ENCODE data around the gene GGNBP2. TPM values are rescaled to one million over a fixed set of nuclear protein-coding genes. Genes with fewer than 3 reads are reported as not detected.

The GGNBP2 gene
- total and polyA plus RNA-seq, 2 donors, result 55.5 to 119 TPM

- no peaks in the 10 kb centered on the region for H3K9me3 ChIP-seq (ENCODE audit: control insufficient read depth in 2 of 2, insufficient read depth in 1 of 2, low read length in 1 of 2)
- DNase-seq (ENCODE audit: low read depth in 6 of 9, low spot score in 9 of 9), result no peak
- 98% methylated on average over 7 of the region's 7 CpGs for whole genome bisulfite sequencing
- no peaks in the 10 kb centered on the region for H3K4me1 ChIP-seq (ENCODE audit: control insufficient read depth in 2 of 2, insufficient read depth in 2 of 2, low read length in 2 of 2)
- no peaks in the 10 kb centered on the region for H3K27me3 ChIP-seq (ENCODE audit: control insufficient read depth in 2 of 2, insufficient read depth in 1 of 2, low read length in 1 of 2)
- H3K36me3 ChIP-seq (ENCODE audit: control insufficient read depth in 2 of 2, insufficient read depth in 2 of 2, low read length in 1 of 2), result peaks cover 37 to 58% of the 10 kb centered on the region in 2 donors
- H3K4me3 ChIP-seq (ENCODE audit: low read length in 2 of 2), result no peak overlapping the region
- no peak overlapping the region for H3K27ac ChIP-seq (ENCODE audit: low read depth in 1 of 2, low read length in 1 of 2)
Measured at GRCh38 chr17:36527621-36528250, 17.0 kb upstream of the GGNBP2 start.

GRCh38 chr17:36529121-36529520 lies 15.6 kb upstream of the GGNBP2 start:
- H3K4me1 ChIP-seq (ENCODE audit: control insufficient read depth in 2 of 2, insufficient read depth in 2 of 2, low read length in 2 of 2), result peaks cover 0 to 3% of the 10 kb centered on the region in 2 donors
- DNase-seq (ENCODE audit: low read depth in 6 of 9, low spot score in 9 of 9), result no peak
- H3K9me3 ChIP-seq (ENCODE audit: control insufficient read depth in 2 of 2, insufficient read depth in 1 of 2, low read length in 1 of 2), result no peaks in the 10 kb centered on the region
- H3K4me3 ChIP-seq (ENCODE audit: low read length in 2 of 2), result no peak overlapping the region
- H3K36me3 ChIP-seq (ENCODE audit: control insufficient read depth in 2 of 2, insufficient read depth in 2 of 2, low read length in 1 of 2), result peaks cover 37 to 62% of the 10 kb centered on the region in 2 donors
- no peaks in the 10 kb centered on the region for H3K27me3 ChIP-seq (ENCODE audit: control insufficient read depth in 2 of 2, insufficient read depth in 1 of 2, low read length in 1 of 2)
- no peak overlapping the region for H3K27ac ChIP-seq (ENCODE audit: low read depth in 1 of 2, low read length in 1 of 2)

GRCh38 chr17:36532435-36532975 lies 12.2 kb upstream of the GGNBP2 start:
- H3K9me3 ChIP-seq (ENCODE audit: control insufficient read depth in 2 of 2, insufficient read depth in 1 of 2, low read length in 1 of 2), result no peaks in the 10 kb centered on the region
- WGBS, result 95% methylated on average over 2 of the region's 2 CpGs
- H3K27ac ChIP-seq (ENCODE audit: low read depth in 1 of 2, low read length in 1 of 2), result no peak overlapping the region
- peaks cover 0 to 11% of the 10 kb centered on the region in 2 donors for H3K4me1 ChIP-seq (ENCODE audit: control insufficient read depth in 2 of 2, insufficient read depth in 2 of 2, low read length in 2 of 2)
- H3K4me3 ChIP-seq (ENCODE audit: low read length in 2 of 2), result no peak overlapping the region
- DNase-seq (ENCODE audit: low read depth in 6 of 9, low spot score in 9 of 9), result no peak
- no peaks in the 10 kb centered on the region for H3K27me3 ChIP-seq (ENCODE audit: control insufficient read depth in 2 of 2, insufficient read depth in 1 of 2, low read length in 1 of 2)
- H3K36me3 ChIP-seq (ENCODE audit: control insufficient read depth in 2 of 2, insufficient read depth in 2 of 2, low read length in 1 of 2), result peaks cover 16 to 40% of the 10 kb centered on the region in 2 donors

GRCh38 chr17:36533935-36534839 lies 10.5 kb upstream of the GGNBP2 start:
- no peaks in the 10 kb centered on the region for H3K27me3 ChIP-seq (ENCODE audit: control insufficient read depth in 2 of 2, insufficient read depth in 1 of 2, low read length in 1 of 2)
- H3K4me3 ChIP-seq (ENCODE audit: low read length in 2 of 2), result peak overlapping the region; percentile 94 to 98
- H3K9me3 ChIP-seq (ENCODE audit: control insufficient read depth in 2 of 2, insufficient read depth in 1 of 2, low read length in 1 of 2), result no peaks in the 10 kb centered on the region
- WGBS, result 13% methylated on average over 48 of the region's 48 CpGs
- DNase-seq (ENCODE audit: low read depth in 6 of 9, low spot score in 9 of 9), result peak in 5 of 9 donors; percentile 12 to 70 (median 41)
- peaks cover 7 to 35% of the 10 kb centered on the region in 2 donors for H3K36me3 ChIP-seq (ENCODE audit: control insufficient read depth in 2 of 2, insufficient read depth in 2 of 2, low read length in 1 of 2)
- H3K27ac ChIP-seq (ENCODE audit: low read depth in 1 of 2, low read length in 1 of 2), result peak overlapping the region; percentile 96 to 99
- peaks cover 0 to 11% of the 10 kb centered on the region in 2 donors for H3K4me1 ChIP-seq (ENCODE audit: control insufficient read depth in 2 of 2, insufficient read depth in 2 of 2, low read length in 2 of 2)

- Histone ChIP-seq H3K36me3 (ENCODE audit: control insufficient read depth in 2 of 2, insufficient read depth in 2 of 2, low read length in 1 of 2) (peaks cover 7 to 32% of the 10 kb centered on the region in 2 donors), H3K9me3 (ENCODE audit: control insufficient read depth in 2 of 2, insufficient read depth in 1 of 2, low read length in 1 of 2) (no peaks in the 10 kb centered on the region), H3K4me3 (ENCODE audit: low read length in 2 of 2) (peak within 1 kb of the TSS; percentile 94 to 98), H3K27ac (ENCODE audit: low read depth in 1 of 2, low read length in 1 of 2) (peak within 1 kb of the TSS; percentile 96 to 99), H3K4me1 (ENCODE audit: control insufficient read depth in 2 of 2, insufficient read depth in 2 of 2, low read length in 2 of 2) (peaks cover 0 to 11% of the 10 kb centered on the region in 2 donors), H3K27me3 (ENCODE audit: control insufficient read depth in 2 of 2, insufficient read depth in 1 of 2, low read length in 1 of 2) (no peaks in the 10 kb centered on the region)
- peak in 8 of 9 donors; percentile 55 to 90 (median 74) for DNase-seq (ENCODE audit: low read depth in 6 of 9, low spot score in 9 of 9)
- under 1% methylated on average over 83 of the region's 83 CpGs for whole genome bisulfite sequencing
Measured at GRCh38 chr17:36534840-36535668, 9.7 kb upstream of the GGNBP2 start, which contains the start of the genes MYO19 and PIGW. Gene MYO19, minus strand, starts transcription at chr17:36534868. Its CDS starts 2,330 bp downstream, at chr17:36532538. Gene PIGW, plus strand, starts transcription at chr17:36534987. Its CDS starts 2,115 bp downstream, at chr17:36537102.

- Histone ChIP-seq H3K4me1 (ENCODE audit: control insufficient read depth in 2 of 2, insufficient read depth in 2 of 2, low read length in 2 of 2) (peaks cover 0 to 11% of the 10 kb centered on the region in 2 donors), H3K4me3 (ENCODE audit: low read length in 2 of 2) (peak overlapping the region; percentile 94 to 98), H3K9me3 (ENCODE audit: control insufficient read depth in 2 of 2, insufficient read depth in 1 of 2, low read length in 1 of 2) (no peaks in the 10 kb centered on the region), H3K27me3 (ENCODE audit: control insufficient read depth in 2 of 2, insufficient read depth in 1 of 2, low read length in 1 of 2) (no peaks in the 10 kb centered on the region), H3K27ac (ENCODE audit: low read depth in 1 of 2, low read length in 1 of 2) (peak overlapping the region; percentile 96 to 99), H3K36me3 (ENCODE audit: control insufficient read depth in 2 of 2, insufficient read depth in 2 of 2, low read length in 1 of 2) (peaks cover 7 to 32% of the 10 kb centered on the region in 2 donors)
- peak in 1 of 9 donors; percentile 9 for DNase-seq (ENCODE audit: low read depth in 6 of 9, low spot score in 9 of 9)
- 14% methylated on average over 15 of the region's 15 CpGs for WGBS
Measured at GRCh38 chr17:36535669-36536081, 9.0 kb upstream of the GGNBP2 start.

GRCh38 chr17:36540696-36541095 lies 4.0 kb upstream of the GGNBP2 start:
- peaks cover 0 to 12% of the 10 kb centered on the region in 2 donors for H3K36me3 ChIP-seq (ENCODE audit: control insufficient read depth in 2 of 2, insufficient read depth in 2 of 2, low read length in 1 of 2)
- no peak for DNase-seq (ENCODE audit: low read depth in 6 of 9, low spot score in 9 of 9)
- no peak overlapping the region for H3K4me3 ChIP-seq (ENCODE audit: low read length in 2 of 2)
- H3K9me3 ChIP-seq (ENCODE audit: control insufficient read depth in 2 of 2, insufficient read depth in 1 of 2, low read length in 1 of 2), result no peaks in the 10 kb centered on the region
- no peaks in the 10 kb centered on the region for H3K27me3 ChIP-seq (ENCODE audit: control insufficient read depth in 2 of 2, insufficient read depth in 1 of 2, low read length in 1 of 2)
- no peak overlapping the region for H3K27ac ChIP-seq (ENCODE audit: low read depth in 1 of 2, low read length in 1 of 2)
- H3K4me1 ChIP-seq (ENCODE audit: control insufficient read depth in 2 of 2, insufficient read depth in 2 of 2, low read length in 2 of 2), result peaks cover 2 to 7% of the 10 kb centered on the region in 2 donors
- 98% methylated on average over 3 of the region's 3 CpGs for WGBS

- Histone ChIP-seq H3K4me3 (ENCODE audit: low read length in 2 of 2) (no peak overlapping the region), H3K27me3 (ENCODE audit: control insufficient read depth in 2 of 2, insufficient read depth in 1 of 2, low read length in 1 of 2) (no peaks in the 10 kb centered on the region), H3K4me1 (ENCODE audit: control insufficient read depth in 2 of 2, insufficient read depth in 2 of 2, low read length in 2 of 2) (peaks cover 5 to 6% of the 10 kb centered on the region in 2 donors), H3K9me3 (ENCODE audit: control insufficient read depth in 2 of 2, insufficient read depth in 1 of 2, low read length in 1 of 2) (no peaks in the 10 kb centered on the region), H3K36me3 (ENCODE audit: control insufficient read depth in 2 of 2, insufficient read depth in 2 of 2, low read length in 1 of 2) (peaks cover 0 to 5% of the 10 kb centered on the region in 2 donors), H3K27ac (ENCODE audit: low read depth in 1 of 2, low read length in 1 of 2) (no peak overlapping the region)
- WGBS, result 99% methylated on average over 15 of the region's 15 CpGs
- DNase-seq (ENCODE audit: low read depth in 6 of 9, low spot score in 9 of 9), result no peak
Measured at GRCh38 chr17:36542755-36543154, 2.0 kb upstream of the GGNBP2 start.
